ENCODE measurements around the gene IL12RB2. TPM values are rescaled to one million over a fixed set of nuclear protein-coding genes. Genes with fewer than 3 reads are reported as not detected.

The IL12RB2 gene
- total and polyA plus RNA-seq, 4 experiments from 2014 or later, result 3.6 to 7.3 (median 4.8) TPM

GRCh38 chr1:67312615-67313014, 4.9 kb downstream of the IL12RB2 start:
- peaks cover 0 to 2% (median 0%) of the 10 kb centered on the region in 8 donors for H3K9me3 Mint-ChIP-seq
- no peaks in the 10 kb centered on the region for H3K36me3 Mint-ChIP-seq
- peaks cover 3 to 8% of the 10 kb centered on the region in 2 donors for H3K27me3 Mint-ChIP-seq
- ChIA-PET POLR2A (ENCODE audit: partially characterized antibody) (no interaction called here), CTCF (ENCODE audit: partially characterized antibody) (interaction anchor here (1.1 kb wide), 1 partner anchor 10 kb away, joined by 3 read pairs; no protein-coding TSS in a partner anchor)
- Histone ChIP-seq H3K27ac (ENCODE audit: low read depth, low read length) (no peak overlapping the region), H3K36me3 (ENCODE audit: insufficient read depth, low read length) (no peaks in the 10 kb centered on the region), H3K27me3 (ENCODE audit: insufficient read depth, low read length) (no peaks in the 10 kb centered on the region), H3K9me3 (ENCODE audit: control insufficient read depth in 1 of 2, low read length in 2 of 2) (no peaks in the 10 kb centered on the region), H3K4me3 (ENCODE audit: low read length in 2 of 2) (no peak overlapping the region), H3K4me1 (ENCODE audit: insufficient read depth, low read length) (peaks cover 5% of the 10 kb centered on the region)
- peaks cover 11 to 24% (median 17%) of the 10 kb centered on the region in 4 donors for H3K4me1 Mint-ChIP-seq
- peak overlapping the region in 2 of 8 donors; percentile 49 to 62 for H3K4me3 Mint-ChIP-seq
- peak overlapping the region in 2 of 7 donors; percentile 11 to 32 for H3K27ac Mint-ChIP-seq
- intact Hi-C loops (cut with micrococcal nuclease), result no loop called here
- no peak for DNase-seq

- no peaks in the 10 kb centered on the region for H3K27me3 ChIP-seq (ENCODE audit: insufficient read depth, low read length)
- DNase-seq, result no peak
- Mint-ChIP-seq H3K4me1 (peaks cover 6 to 17% (median 13%) of the 10 kb centered on the region in 4 donors), H3K27me3 (no peaks in the 10 kb centered on the region), H3K4me3 (peak overlapping the region in 4 of 8 donors; percentile 22 to 40 (median 31)), H3K9me3 (peaks cover 0 to 2% (median 0%) of the 10 kb centered on the region in 8 donors), H3K27ac (peak overlapping the region in 6 of 7 donors; percentile 16 to 84 (median 56)), H3K36me3 (no peaks in the 10 kb centered on the region)
- no peaks in the 10 kb centered on the region for H3K4me1 ChIP-seq (ENCODE audit: insufficient read depth, low read length)
- no peaks in the 10 kb centered on the region for H3K36me3 ChIP-seq (ENCODE audit: insufficient read depth, low read length)
- H3K9me3 ChIP-seq (ENCODE audit: control insufficient read depth in 1 of 2, low read length in 2 of 2), result no peaks in the 10 kb centered on the region
- ChIA-PET CTCF (ENCODE audit: partially characterized antibody) (interaction anchor here (1.0 to 1.4 kb wide), 2 partner anchors 11 to 21 kb away, joined by 3 to 5 read pairs; no protein-coding TSS in a partner anchor), POLR2A (ENCODE audit: partially characterized antibody) (interaction anchor here (1.9 to 2.3 kb wide), 2 partner anchors 20 to 22 kb away, joined by 6 to 11 read pairs; no protein-coding TSS in a partner anchor)
- H3K4me3 ChIP-seq (ENCODE audit: low read length in 2 of 2), result no peak overlapping the region
- intact Hi-C loops (cut with micrococcal nuclease), result no loop called here
- no peak overlapping the region for H3K27ac ChIP-seq (ENCODE audit: low read depth, low read length)
Observed at GRCh38 chr1:67313934-67314671, 6.4 kb downstream of the IL12RB2 start.

- peaks cover 0 to 2% (median 0%) of the 10 kb centered on the region in 8 donors for H3K9me3 Mint-ChIP-seq
- no peak overlapping the region for H3K4me3 ChIP-seq (ENCODE audit: low read length in 2 of 2)
- no peaks in the 10 kb centered on the region for H3K4me1 ChIP-seq (ENCODE audit: insufficient read depth, low read length)
- H3K9me3 ChIP-seq (ENCODE audit: control insufficient read depth in 1 of 2, low read length in 2 of 2), result no peaks in the 10 kb centered on the region
- POLR2A ChIA-PET (ENCODE audit: partially characterized antibody), result interaction anchor here (1.4 to 2.3 kb wide), 3 partner anchors 19 to 390 kb away, joined by 3 to 11 read pairs (median 6); partner anchors contain the start of genes DNAI4 and MIER1
- no peak overlapping the region for H3K27ac ChIP-seq (ENCODE audit: low read depth, low read length)
- peak in 1 of 5 donors; percentile 9 for DNase-seq
- CTCF ChIA-PET (ENCODE audit: partially characterized antibody), result interaction anchor here (1.0 to 1.4 kb wide), 2 partner anchors 11 to 21 kb away, joined by 3 to 5 read pairs; no protein-coding TSS in a partner anchor
- intact Hi-C loops (cut with micrococcal nuclease), result no loop called here
- H3K27me3 ChIP-seq (ENCODE audit: insufficient read depth, low read length), result no peaks in the 10 kb centered on the region
- H3K36me3 Mint-ChIP-seq, result no peaks in the 10 kb centered on the region
- no peaks in the 10 kb centered on the region for H3K36me3 ChIP-seq (ENCODE audit: insufficient read depth, low read length)
- peak overlapping the region in 3 of 7 donors; percentile 38 to 79 (median 78) for H3K27ac Mint-ChIP-seq
- peaks cover 6 to 17% (median 13%) of the 10 kb centered on the region in 4 donors for H3K4me1 Mint-ChIP-seq
- H3K27me3 Mint-ChIP-seq, result no peaks in the 10 kb centered on the region
- H3K4me3 Mint-ChIP-seq, result peak overlapping the region in 4 of 8 donors; percentile 21 to 31 (median 26)
Observed at GRCh38 chr1:67314696-67315095, 7.0 kb downstream of the IL12RB2 start.

- intact Hi-C loops (cut with micrococcal nuclease), result no loop called here
- CTCF ChIA-PET (ENCODE audit: partially characterized antibody), result no interaction called here
- POLR2A ChIA-PET (ENCODE audit: partially characterized antibody), result interaction anchor here (1.4 kb wide), 1 partner anchor 392 kb away, joined by 3 read pairs; the partner anchor contains the start of genes DNAI4 and MIER1
Observed at GRCh38 chr1:67316180-67316902, 8.7 kb downstream of the IL12RB2 start.

GRCh38 chr1:67316918-67317317, 9.2 kb downstream of the IL12RB2 start:
- no peaks in the 10 kb centered on the region for H3K36me3 ChIP-seq (ENCODE audit: insufficient read depth, low read length)
- peaks cover 6 to 17% (median 12%) of the 10 kb centered on the region in 4 donors for H3K4me1 Mint-ChIP-seq
- no peak overlapping the region for H3K4me3 ChIP-seq (ENCODE audit: low read length in 2 of 2)
- POLR2A ChIA-PET (ENCODE audit: partially characterized antibody), result no interaction called here
- H3K36me3 Mint-ChIP-seq, result no peaks in the 10 kb centered on the region
- H3K4me3 Mint-ChIP-seq, result no peak overlapping the region
- H3K27me3 ChIP-seq (ENCODE audit: insufficient read depth, low read length), result no peaks in the 10 kb centered on the region
- no peaks in the 10 kb centered on the region for H3K9me3 ChIP-seq (ENCODE audit: control insufficient read depth in 1 of 2, low read length in 2 of 2)
- CTCF ChIA-PET (ENCODE audit: partially characterized antibody), result no interaction called here
- H3K4me1 ChIP-seq (ENCODE audit: insufficient read depth, low read length), result no peaks in the 10 kb centered on the region
- H3K27me3 Mint-ChIP-seq, result no peaks in the 10 kb centered on the region
- no peak overlapping the region for H3K27ac ChIP-seq (ENCODE audit: low read depth, low read length)
- intact Hi-C loops (cut with micrococcal nuclease), result no loop called here
- peaks cover 0 to 2% (median 0%) of the 10 kb centered on the region in 8 donors for H3K9me3 Mint-ChIP-seq
- no peak overlapping the region for H3K27ac Mint-ChIP-seq
- DNase-seq, result no peak

More at GRCh38 chr1:67316180-67316902, 8.7 kb downstream of the IL12RB2 start:
- Histone ChIP-seq H3K4me3 (ENCODE audit: low read length in 2 of 2) (no peak overlapping the region), H3K4me1 (ENCODE audit: insufficient read depth, low read length) (no peaks in the 10 kb centered on the region), H3K27me3 (ENCODE audit: insufficient read depth, low read length) (no peaks in the 10 kb centered on the region), H3K36me3 (ENCODE audit: insufficient read depth, low read length) (no peaks in the 10 kb centered on the region), H3K9me3 (ENCODE audit: control insufficient read depth in 1 of 2, low read length in 2 of 2) (no peaks in the 10 kb centered on the region), H3K27ac (ENCODE audit: low read depth, low read length) (no peak overlapping the region)
- Mint-ChIP-seq H3K36me3 (no peaks in the 10 kb centered on the region), H3K4me1 (peaks cover 6 to 17% (median 12%) of the 10 kb centered on the region in 4 donors), H3K27me3 (no peaks in the 10 kb centered on the region), H3K9me3 (peaks cover 0 to 2% (median 0%) of the 10 kb centered on the region in 8 donors), H3K4me3 (no peak overlapping the region), H3K27ac (peak overlapping the region in 1 of 7 donors; percentile 33)
- no peak for DNase-seq

- peaks cover 0 to 2% (median 0%) of the 10 kb centered on the region in 8 donors for H3K9me3 Mint-ChIP-seq
- POLR2A ChIA-PET (ENCODE audit: partially characterized antibody), result no interaction called here
- Histone ChIP-seq H3K4me3 (ENCODE audit: low read length in 2 of 2) (no peak overlapping the region), H3K27me3 (ENCODE audit: insufficient read depth, low read length) (no peaks in the 10 kb centered on the region), H3K9me3 (ENCODE audit: control insufficient read depth in 1 of 2, low read length in 2 of 2) (no peaks in the 10 kb centered on the region), H3K36me3 (ENCODE audit: insufficient read depth, low read length) (no peaks in the 10 kb centered on the region), H3K27ac (ENCODE audit: low read depth, low read length) (no peak overlapping the region), H3K4me1 (ENCODE audit: insufficient read depth, low read length) (no peaks in the 10 kb centered on the region)
- no peak overlapping the region for H3K27ac Mint-ChIP-seq
- intact Hi-C loops (cut with micrococcal nuclease), result no loop called here
- H3K4me1 Mint-ChIP-seq, result peaks cover 6 to 15% (median 10%) of the 10 kb centered on the region in 4 donors
- CTCF ChIA-PET (ENCODE audit: partially characterized antibody), result no interaction called here
- DNase-seq, result no peak
- H3K4me3 Mint-ChIP-seq, result no peak overlapping the region
- no peaks in the 10 kb centered on the region for H3K36me3 Mint-ChIP-seq
- H3K27me3 Mint-ChIP-seq, result no peaks in the 10 kb centered on the region
Observed at GRCh38 chr1:67317803-67318202, 10.1 kb downstream of the IL12RB2 start.

GRCh38 chr1:67322442-67322841, 14.8 kb downstream of the IL12RB2 start:
- H3K27me3 Mint-ChIP-seq, result no peaks in the 10 kb centered on the region
- no peaks in the 10 kb centered on the region for H3K4me1 ChIP-seq (ENCODE audit: insufficient read depth, low read length)
- no peaks in the 10 kb centered on the region for H3K9me3 ChIP-seq (ENCODE audit: control insufficient read depth in 1 of 2, low read length in 2 of 2)
- H3K4me1 Mint-ChIP-seq, result peaks cover 0 to 1% (median 0%) of the 10 kb centered on the region in 4 donors
- H3K27me3 ChIP-seq (ENCODE audit: insufficient read depth, low read length), result no peaks in the 10 kb centered on the region
- no peak overlapping the region for H3K4me3 ChIP-seq (ENCODE audit: low read length in 2 of 2)
- intact Hi-C loops (cut with micrococcal nuclease), result no loop called here
- no peak overlapping the region for H3K27ac ChIP-seq (ENCODE audit: low read depth, low read length)
- ChIA-PET POLR2A (ENCODE audit: partially characterized antibody) (no interaction called here), CTCF (ENCODE audit: partially characterized antibody) (no interaction called here)
- no peaks in the 10 kb centered on the region for H3K9me3 Mint-ChIP-seq
- no peak for DNase-seq
- no peak overlapping the region for H3K27ac Mint-ChIP-seq
- H3K36me3 Mint-ChIP-seq, result peaks cover 0 to under 1% of the 10 kb centered on the region in 2 donors
- H3K36me3 ChIP-seq (ENCODE audit: insufficient read depth, low read length), result no peaks in the 10 kb centered on the region
- H3K4me3 Mint-ChIP-seq, result no peak overlapping the region
